T-helper 2 cell treated with Interferon-gamma antibody and Interleukin-4, amounts not matched to agents 5 μg/mL and 100 μg/mL, for 36 hours (primary cell): Measurements from ENCODE around the gene FOXO1.
"Not testable (repeated sequence)": the region's sequence is repeated elsewhere in the genome, so short reads cannot be mapped to it uniquely, and the experiment has no call there.

Source experiments
- DNase-seq: peaks from one replicate; pipeline ENCODE4 v3.0.0; 2021; ENCODE audit warnings: low spot score
- H3K27ac Mint-ChIP-seq: one replicate; pipeline ENCODE4 v1.8.0; 2021; ENCODE audit warnings: mild to moderate bottlenecking, mixed read lengths
- H3K27me3 Mint-ChIP-seq: one replicate; pipeline ENCODE4 v1.8.0; 2021; ENCODE audit warnings: low read depth, mixed read lengths
- H3K36me3 Mint-ChIP-seq: one replicate; pipeline ENCODE4 v1.8.0; 2021; ENCODE audit warnings: low read depth, mixed read lengths
- H3K4me1 Mint-ChIP-seq: one replicate; pipeline ENCODE4 v1.8.0; 2021; ENCODE audit warnings: low read depth, mixed read lengths
- H3K4me3 Mint-ChIP-seq: one replicate; pipeline ENCODE4 v1.8.0; 2022; ENCODE audit warnings: mild to moderate bottlenecking, moderate library complexity, mixed read lengths
- H3K9me3 Mint-ChIP-seq: one replicate; pipeline ENCODE4 v1.8.0; 2021; ENCODE audit warnings: mixed read lengths

FOXO1 gene

DNA sequence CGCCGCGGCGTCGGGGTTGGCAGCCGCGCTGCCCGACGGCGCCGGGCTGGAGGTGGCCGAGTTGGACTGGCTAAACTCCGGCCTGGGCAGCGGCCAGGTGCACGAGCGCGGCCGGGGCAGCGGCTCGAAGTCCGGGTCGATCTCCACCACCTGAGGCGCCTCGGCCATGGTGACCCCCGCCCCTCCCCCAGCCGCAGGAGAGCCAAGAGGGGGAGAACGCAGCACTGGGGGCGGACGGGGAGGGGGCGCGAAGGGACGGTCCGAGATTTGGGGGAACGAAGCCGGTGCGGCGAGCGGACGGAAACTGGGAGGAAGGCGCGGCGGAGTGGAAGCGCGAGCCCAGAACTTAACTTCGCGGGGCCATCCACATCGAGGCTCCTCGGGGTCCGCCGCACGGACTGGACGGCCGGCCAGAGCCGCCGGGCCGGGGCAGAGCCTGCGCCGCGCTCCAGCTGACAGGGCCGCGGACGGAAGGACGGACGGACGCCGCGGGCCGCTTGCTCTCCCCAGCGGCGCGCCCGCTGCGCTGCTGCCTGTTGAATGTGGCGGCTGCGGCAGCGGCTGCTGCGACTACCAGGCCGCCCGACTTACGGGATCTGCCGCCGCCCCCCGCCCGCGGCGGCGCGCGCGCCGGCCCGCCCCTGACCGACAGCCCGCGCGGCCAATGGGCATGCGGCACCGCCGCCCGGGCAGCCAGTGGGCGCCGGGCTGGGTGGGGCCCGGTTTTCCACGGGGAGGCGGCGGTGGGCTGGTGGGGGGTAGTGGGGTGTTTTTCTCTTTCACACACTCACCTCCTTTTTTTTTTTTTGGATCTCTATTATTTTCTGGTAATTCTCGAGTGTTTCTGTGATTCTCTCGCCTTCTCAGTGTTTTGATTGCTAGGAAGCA lies at the start of gene FOXO1:
FOXO1 (minus strand) TSS at position 597 of the 888 bp plus-strand sequence; CDS start at position 168, 429 bp downstream.
- Mint-ChIP-seq H3K27me3 (no peaks in the 10 kb centered on the region), H3K27ac (peak within 1 kb of the TSS; percentile 93), H3K36me3 (peaks cover 10% of the 10 kb centered on the region), H3K4me3 (peak within 1 kb of the TSS; percentile 88), H3K9me3 (no peaks in the 10 kb centered on the region), H3K4me1 (peaks cover 36% of the 10 kb centered on the region)
- peak; percentile 90 for DNase-seq

DNA sequence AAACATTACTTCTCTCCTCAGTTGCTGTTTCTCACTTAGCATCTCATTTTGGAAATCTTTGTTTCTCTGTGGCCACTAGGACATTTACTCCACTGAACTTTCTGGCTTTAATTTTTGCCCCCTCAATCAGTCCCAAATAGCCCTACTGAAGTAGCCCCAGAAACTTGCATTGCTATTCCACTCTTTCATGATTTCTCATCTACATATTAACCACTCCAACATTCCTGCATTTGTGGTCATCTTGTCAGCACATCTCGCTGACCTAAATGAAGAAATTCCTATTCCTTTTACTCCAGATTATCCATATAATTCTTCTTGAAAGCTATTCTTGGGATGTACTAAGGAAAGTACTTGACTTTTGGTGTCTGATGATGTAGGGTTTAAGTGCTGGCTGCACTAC lies 48.0 kb upstream of the FOXO1 start:
- H3K27ac Mint-ChIP-seq, H3K4me3 Mint-ChIP-seq, H3K27me3 Mint-ChIP-seq, H3K4me1 Mint-ChIP-seq, DNase-seq: not testable (repeated sequence)
- H3K36me3 Mint-ChIP-seq, result peaks cover 37% of the 10 kb centered on the region
- H3K9me3 Mint-ChIP-seq, result peaks cover 17% of the 10 kb centered on the region

DNA sequence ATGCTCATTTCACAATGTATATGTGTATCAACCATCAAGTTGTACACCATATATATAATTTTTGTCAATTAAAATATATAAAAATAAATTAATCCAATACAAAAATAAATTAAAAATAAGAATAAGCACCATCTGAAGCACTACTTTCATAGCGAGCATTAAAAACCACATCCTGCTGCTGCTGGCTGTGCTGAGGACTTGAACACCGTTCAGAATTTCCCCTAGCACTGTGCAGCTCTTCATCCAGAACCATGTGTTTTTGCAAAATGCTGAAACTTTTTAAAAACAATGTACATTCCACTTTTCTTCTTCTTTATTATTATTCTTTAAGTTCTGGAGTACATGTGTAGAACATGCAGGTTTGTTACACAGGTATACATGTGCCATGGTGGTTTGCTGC lies 40.0 kb upstream of the FOXO1 start:
- H3K4me3 Mint-ChIP-seq, result no peak overlapping the region
- H3K36me3 Mint-ChIP-seq, result peaks cover 16% of the 10 kb centered on the region
- no peak for DNase-seq
- H3K4me1 Mint-ChIP-seq, result peaks cover 11% of the 10 kb centered on the region
- H3K27me3 Mint-ChIP-seq, result no peaks in the 10 kb centered on the region
- H3K27ac Mint-ChIP-seq, result no peak overlapping the region
- H3K9me3 Mint-ChIP-seq, result peaks cover 33% of the 10 kb centered on the region

DNA sequence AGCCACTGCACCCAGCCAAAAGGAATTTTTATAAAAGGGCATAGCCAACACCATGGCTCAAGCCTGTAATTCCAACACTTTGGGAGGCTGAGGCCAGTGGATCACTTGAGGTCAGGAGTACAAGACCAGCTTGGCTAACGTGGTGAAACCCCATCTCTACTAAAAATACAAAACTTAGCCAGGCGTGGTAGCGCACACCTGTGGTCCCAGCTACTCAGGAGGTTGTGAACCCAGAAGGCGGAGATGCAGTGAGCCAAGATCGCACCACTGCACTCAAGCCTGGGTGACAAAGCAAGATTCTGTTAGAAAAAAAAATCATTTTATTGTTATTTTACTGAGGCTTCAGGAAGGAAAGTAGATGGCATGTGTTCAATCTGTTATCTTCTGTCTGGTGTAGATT lies 31.3 kb upstream of the FOXO1 start:
- no peaks in the 10 kb centered on the region for H3K9me3 Mint-ChIP-seq

DNA sequence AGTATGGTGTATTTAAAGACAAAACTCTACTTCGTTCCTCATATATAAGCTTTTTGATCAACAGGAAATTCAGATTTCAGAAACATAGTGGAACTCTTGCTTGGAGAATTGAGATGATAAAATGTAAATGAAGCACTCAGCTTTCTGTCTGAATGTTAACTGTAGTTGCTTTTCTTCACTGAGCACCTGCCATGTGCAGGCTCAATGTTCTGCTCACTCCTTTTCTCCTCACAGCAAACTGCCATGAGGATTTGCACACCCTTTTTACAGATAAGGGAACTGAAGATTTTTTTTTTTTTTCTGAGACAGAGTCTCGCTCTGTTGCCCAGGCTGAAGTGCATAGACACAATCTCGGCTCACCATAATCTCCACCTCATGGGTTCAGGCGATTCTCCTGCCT lies 28.0 kb upstream of the FOXO1 start:
- Mint-ChIP-seq H3K36me3 (no peaks in the 10 kb centered on the region), H3K27ac (no peak overlapping the region), H3K9me3 (no peaks in the 10 kb centered on the region), H3K4me3 (no peak overlapping the region), H3K27me3 (no peaks in the 10 kb centered on the region), H3K4me1 (no peaks in the 10 kb centered on the region)
- no peak for DNase-seq

More for the DNA sequence above, 31.3 kb upstream of the FOXO1 start:
- no peak for DNase-seq
- Mint-ChIP-seq H3K4me3 (no peak overlapping the region), H3K27me3 (no peaks in the 10 kb centered on the region), H3K4me1 (no peaks in the 10 kb centered on the region), H3K36me3 (no peaks in the 10 kb centered on the region), H3K27ac (no peak overlapping the region)

DNA sequence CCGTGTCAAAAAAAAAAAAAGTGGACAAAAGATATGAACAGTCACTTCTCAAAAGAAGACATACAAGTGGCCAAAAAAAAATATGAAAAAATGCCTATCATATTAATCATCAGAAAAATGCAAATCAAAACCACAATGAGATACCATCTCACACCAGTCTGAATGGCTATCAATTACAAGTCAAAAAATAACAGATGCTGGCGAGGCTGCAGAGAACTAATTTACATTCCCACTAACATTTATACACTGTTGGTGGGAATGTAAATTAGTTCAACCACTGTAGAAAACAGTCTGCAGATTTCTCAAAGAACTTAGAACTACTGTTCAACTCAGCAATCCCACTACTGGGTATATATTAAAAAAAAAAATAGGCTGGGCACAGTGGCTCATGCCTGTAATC lies 26.5 kb upstream of the FOXO1 start:
- Mint-ChIP-seq H3K4me3 (no peak overlapping the region), H3K36me3 (no peaks in the 10 kb centered on the region), H3K4me1 (no peaks in the 10 kb centered on the region), H3K27ac (no peak overlapping the region), H3K27me3 (no peaks in the 10 kb centered on the region), H3K9me3 (no peaks in the 10 kb centered on the region)
- no peak for DNase-seq

DNA sequence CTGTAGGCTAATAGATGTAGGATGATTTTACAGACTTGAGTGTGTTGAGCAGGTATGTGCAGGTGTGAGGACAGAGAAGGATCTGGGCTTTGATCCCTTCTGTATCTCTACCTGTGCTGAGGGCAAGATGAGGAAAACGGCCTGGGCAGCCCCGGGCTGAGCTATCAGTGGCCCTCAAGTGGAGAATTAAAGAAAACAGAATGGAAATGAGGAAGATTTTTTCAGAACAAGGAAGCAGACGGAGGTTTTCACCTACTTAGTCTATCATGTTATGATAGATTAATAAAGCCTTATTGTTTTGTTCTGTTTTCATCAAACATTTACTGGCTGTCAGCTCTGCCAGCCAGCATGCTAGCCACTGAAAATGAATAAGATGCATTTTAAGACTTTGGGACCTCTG lies 22.3 kb upstream of the FOXO1 start:
- DNase-seq, result no peak
- Mint-ChIP-seq H3K4me3 (no peak overlapping the region), H3K27ac (no peak overlapping the region), H3K27me3 (no peaks in the 10 kb centered on the region), H3K36me3 (no peaks in the 10 kb centered on the region), H3K4me1 (no peaks in the 10 kb centered on the region), H3K9me3 (no peaks in the 10 kb centered on the region)

DNA sequence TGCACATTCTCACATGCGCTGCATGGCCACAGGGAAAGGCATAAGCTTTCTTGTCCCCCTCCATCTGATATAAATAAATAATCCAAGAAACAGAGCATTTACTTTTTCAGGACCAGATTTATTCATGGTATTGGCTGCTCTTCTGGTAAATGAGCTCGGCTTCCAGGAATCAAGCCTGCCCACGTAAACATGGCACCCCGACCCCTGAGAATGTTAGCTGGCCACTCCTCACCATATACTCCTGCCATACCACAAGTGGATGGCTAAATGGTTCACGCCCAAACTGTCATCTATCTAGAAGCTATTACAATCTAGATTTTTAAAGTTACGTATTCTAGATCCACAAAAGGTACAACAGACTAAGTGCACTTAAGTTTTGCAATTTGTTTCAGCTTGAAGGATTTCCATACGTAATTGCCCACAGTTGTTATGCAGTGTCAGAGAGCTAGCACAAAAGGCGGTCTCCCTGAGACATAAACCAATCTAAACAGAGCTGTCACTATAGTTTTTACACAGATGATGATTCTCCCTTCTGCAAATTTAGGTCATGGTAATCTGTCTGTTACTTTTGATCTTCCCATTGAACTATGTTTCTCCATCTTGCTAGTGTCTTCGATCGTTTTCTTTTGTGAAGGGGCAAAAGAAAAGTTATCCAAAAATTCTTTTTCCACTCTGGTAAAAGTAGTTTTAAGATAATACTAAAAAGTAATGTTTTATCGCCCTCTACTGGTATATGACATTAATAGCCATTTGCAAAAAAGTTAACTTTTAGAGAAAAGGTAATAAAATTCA lies 16.2 kb upstream of the FOXO1 start:
- no peak overlapping the region for H3K4me3 Mint-ChIP-seq
- H3K27me3 Mint-ChIP-seq, result no peaks in the 10 kb centered on the region
- H3K4me1 Mint-ChIP-seq, result peaks cover 10% of the 10 kb centered on the region
- H3K36me3 Mint-ChIP-seq, result no peaks in the 10 kb centered on the region
- H3K27ac Mint-ChIP-seq, result no peak overlapping the region
- no peaks in the 10 kb centered on the region for H3K9me3 Mint-ChIP-seq
- no peak for DNase-seq

DNA sequence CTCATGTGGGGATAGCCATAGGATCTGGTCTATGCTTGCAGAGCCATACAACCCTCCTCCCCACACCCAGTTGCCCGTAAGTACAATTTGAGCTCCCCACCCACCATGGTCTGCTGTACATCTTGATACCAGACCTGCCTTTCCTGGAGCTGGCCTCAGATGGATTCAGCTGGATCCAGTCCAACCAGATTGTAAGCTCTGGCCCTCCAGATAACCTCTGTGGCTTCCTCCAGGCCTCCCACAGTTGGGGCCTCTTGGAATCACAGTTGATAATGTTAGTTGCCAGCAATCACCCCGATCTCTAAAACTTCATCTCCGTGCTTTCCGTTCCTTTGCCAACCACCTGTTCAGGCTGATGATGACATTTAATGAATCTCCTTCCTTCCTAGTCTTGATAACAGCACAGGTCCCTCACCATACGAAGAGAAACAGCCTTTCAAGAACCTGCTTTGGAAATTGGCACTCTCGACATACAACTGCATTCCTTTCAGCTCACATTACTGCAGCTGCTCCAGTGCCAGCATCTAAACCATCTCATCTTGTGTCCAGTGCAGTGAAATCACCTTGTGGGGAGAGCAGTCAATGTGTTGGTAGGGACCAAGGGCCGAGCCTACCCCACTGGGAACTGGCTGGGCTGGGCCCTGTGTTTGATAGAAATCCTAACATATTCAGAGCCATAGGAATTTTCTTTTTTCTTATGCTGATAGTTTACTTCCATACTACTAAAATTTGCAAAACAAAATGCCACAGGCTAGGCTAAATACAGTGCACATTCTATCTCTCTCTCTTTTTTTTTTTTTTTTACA lies 15.1 kb upstream of the FOXO1 start:
- Mint-ChIP-seq H3K4me3 (no peak overlapping the region), H3K27ac (no peak overlapping the region), H3K27me3 (no peaks in the 10 kb centered on the region), H3K9me3 (no peaks in the 10 kb centered on the region), H3K36me3 (no peaks in the 10 kb centered on the region), H3K4me1 (peaks cover 10% of the 10 kb centered on the region)
- DNase-seq, result no peak

DNA sequence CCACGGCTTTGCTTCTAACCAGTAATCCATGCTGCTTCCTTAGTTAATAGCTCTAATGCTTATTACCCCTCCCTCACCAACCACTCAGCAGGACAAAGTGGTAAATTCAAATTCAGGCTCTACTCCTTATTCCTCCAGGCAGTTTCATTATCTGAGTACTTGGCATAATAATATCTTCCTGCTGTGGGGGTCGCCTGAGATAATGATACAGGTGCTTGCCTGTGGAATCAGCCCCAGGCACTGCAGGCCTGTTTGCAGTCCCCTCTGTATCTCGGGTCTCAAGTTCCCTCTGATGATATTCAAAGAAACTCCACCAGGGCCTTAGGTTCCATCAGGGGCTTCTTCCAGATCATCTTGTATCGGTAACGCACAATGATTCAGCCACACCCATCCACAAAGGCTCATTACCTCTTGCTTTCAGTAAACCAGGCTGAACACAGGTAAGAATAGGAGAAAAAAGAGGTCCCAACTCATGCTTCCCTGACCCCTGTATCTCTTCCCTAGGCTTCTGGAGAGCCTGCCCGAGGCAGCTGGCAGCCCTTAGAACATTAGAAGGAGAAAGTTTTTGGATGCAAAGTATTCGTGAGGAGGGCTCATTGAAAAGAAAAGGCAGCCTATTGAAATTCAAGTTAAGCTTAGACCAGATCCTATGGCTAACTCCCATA lies 14.3 kb upstream of the FOXO1 start:
- Mint-ChIP-seq H3K4me3 (no peak overlapping the region), H3K4me1 (peaks cover 10% of the 10 kb centered on the region), H3K36me3 (no peaks in the 10 kb centered on the region), H3K27me3 (no peaks in the 10 kb centered on the region), H3K9me3 (no peaks in the 10 kb centered on the region), H3K27ac (no peak overlapping the region)
- no peak for DNase-seq

DNA sequence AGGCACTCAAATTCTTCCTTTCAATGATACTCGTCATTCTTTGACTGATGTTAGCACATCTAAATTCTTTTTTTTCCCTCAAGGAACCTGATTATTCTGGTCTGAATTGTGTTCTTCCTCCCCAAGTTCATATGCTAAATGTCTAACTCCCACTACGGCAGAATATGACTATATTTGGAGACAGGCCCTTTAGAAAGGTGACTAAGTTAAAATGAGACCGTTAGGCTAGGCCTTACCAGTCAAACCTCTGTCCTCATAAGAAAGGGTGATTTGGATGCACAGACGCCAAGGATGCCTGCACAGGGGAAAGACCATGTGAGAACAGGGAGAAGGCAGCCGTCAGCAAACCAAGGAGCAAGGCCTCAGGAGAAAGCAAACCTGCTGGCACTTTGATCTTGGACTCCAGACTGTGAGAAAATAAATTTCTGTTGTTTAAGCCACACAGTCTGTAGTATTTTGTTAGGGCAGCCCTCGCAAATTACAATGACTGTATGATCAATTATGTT lies 13.1 kb upstream of the FOXO1 start:
- Mint-ChIP-seq H3K27ac (no peak overlapping the region), H3K4me3 (no peak overlapping the region), H3K36me3 (no peaks in the 10 kb centered on the region), H3K27me3 (no peaks in the 10 kb centered on the region), H3K4me1 (peaks cover 10% of the 10 kb centered on the region), H3K9me3 (no peaks in the 10 kb centered on the region)
- DNase-seq, result no peak

DNA sequence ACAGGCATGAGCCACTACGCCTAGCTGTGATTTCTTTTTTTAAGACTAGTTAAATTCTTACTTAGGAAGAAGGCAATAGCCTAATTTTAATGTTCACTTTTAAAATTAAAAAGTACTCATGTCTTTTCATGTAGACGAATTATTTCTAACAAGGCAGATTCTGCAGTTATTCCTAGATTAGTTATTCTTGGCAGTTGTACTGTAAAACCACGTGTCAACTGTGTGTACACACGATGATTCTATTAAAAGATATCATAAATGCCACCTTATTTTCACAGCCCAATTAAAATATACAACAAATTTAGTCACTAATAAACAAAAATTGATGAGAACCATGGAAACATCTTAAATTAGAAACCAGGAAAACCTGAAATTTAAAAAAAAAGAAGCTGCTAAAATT lies 10.6 kb upstream of the FOXO1 start:
- Mint-ChIP-seq H3K4me3 (no peak overlapping the region), H3K9me3 (no peaks in the 10 kb centered on the region), H3K36me3 (no peaks in the 10 kb centered on the region)

DNA sequence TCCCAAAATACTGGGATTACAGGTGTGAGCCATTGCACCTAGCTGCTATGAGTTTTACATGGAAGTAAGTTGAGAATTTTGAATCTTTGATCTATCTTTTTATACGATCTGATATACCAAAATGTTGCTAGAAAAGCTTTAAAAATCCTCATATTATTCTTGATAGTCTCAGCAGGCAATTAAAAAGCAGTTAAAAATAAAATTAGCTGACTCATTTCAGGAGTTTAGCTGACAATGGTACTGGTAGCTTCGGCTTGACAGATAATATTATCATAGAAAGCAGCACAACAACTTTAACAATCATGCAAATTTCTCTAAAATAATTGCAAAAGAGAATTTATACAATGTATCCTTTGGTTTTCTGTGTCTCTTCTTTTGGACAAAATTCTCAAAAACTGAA lies 9.6 kb upstream of the FOXO1 start:
- Mint-ChIP-seq H3K4me3 (no peak overlapping the region), H3K36me3 (no peaks in the 10 kb centered on the region), H3K27me3 (no peaks in the 10 kb centered on the region), H3K27ac (no peak overlapping the region), H3K9me3 (no peaks in the 10 kb centered on the region), H3K4me1 (peaks cover 12% of the 10 kb centered on the region)
- no peak for DNase-seq

More for the DNA sequence above, 10.6 kb upstream of the FOXO1 start:
- Mint-ChIP-seq H3K27me3 (no peaks in the 10 kb centered on the region), H3K4me1 (peaks cover 15% of the 10 kb centered on the region), H3K27ac (no peak overlapping the region)
- no peak for DNase-seq
